HepG2 (cell line): Measurements from ENCODE around the gene PHF3. TPM values are rescaled to one million over a fixed set of nuclear protein-coding genes. Genes with fewer than 3 reads are reported as not detected.

Experiments used
- ATAC-seq: fragments of 200-7000 bp; cut with Tn5 transposase; 3 replicates; pipeline ENCODE4 v1.9.1; 2020; ENCODE audit warnings: mild to moderate bottlenecking, moderate library complexity
- BruUV-seq: library from RNA; stranded (reverse); fragments of 400-500 nt; replicated peaks from 2 replicates; lab custom pipeline; 2021; lab: Mats Ljungman, UMichigan
- CTCF ChIA-PET: fragments of 300-600 bp; formaldehyde crosslinking; extraction: SDS; loops from one replicate; lab custom pipeline; 2021; ENCODE audit warnings: low total read pairs, inconsistent platforms, low intra/inter-chr PET ratio; lab: Yijun Ruan, JAX
- POLR2A ChIA-PET: fragments of 350-600 bp; sonication (Branson Sonifier 250); formaldehyde crosslinking; loops from one replicate; lab custom pipeline; 2020; ENCODE audit warnings: antibody characterized with exemption, inconsistent platforms; lab: Yijun Ruan, JAX
- DNase-seq: peaks from one replicate; pipeline ENCODE4 v3.0.0-alpha.2; 2015; ENCODE audit warnings: low spot score
- FAIRE-seq: peaks from 3 replicates; lab custom pipeline; 2011; peaks lifted over from hg19 to GRCh38; lab: Jason Lieb, UNC
- H2AFZ ChIP-seq: one replicate; pipeline ENCODE4 v1.6.1; 2011; ENCODE audit warnings: low read length, inconsistent platforms
- H3K27ac ChIP-seq: fragments of 300-600 bp; 3 replicates; pipeline ENCODE4 v1.8.0; 2011; ENCODE audit warnings: mixed run types, mild to moderate bottlenecking, mixed read lengths, low read length, inconsistent platforms; ENCODE audit not compliant: insufficient read depth; ENCODE audit errors: extremely low read length
- H3K27me3 ChIP-seq, 2 experiments: fragments of 200-600 bp in 1 of 2; 2 replicates in 1 of 2; 3 replicates in 1 of 2; pipeline versions ENCODE4 v1.6.0 to v1.8.0; 2011; ENCODE audit warnings: low read length in 2 of 2, mild to moderate bottlenecking in 2 of 2, moderate library complexity in 2 of 2, inconsistent platforms in 1 of 2; ENCODE audit not compliant: insufficient read depth in 2 of 2, control insufficient read depth in 1 of 2
- H3K36me3 ChIP-seq, 2 experiments: fragments of 200-600 bp in 1 of 2; replicated peaks in 1 of 2; 2 replicates in 1 of 2; 3 replicates in 1 of 2; pipeline versions ENCODE4 v1.5.1 to v1.8.0; 2011; ENCODE audit warnings: low read length in 2 of 2, inconsistent platforms in 1 of 2; ENCODE audit not compliant: insufficient read depth in 2 of 2, control insufficient read depth in 1 of 2
- H3K4me1 ChIP-seq: 2 replicates; pipeline ENCODE4 v1.5.1; 2012; ENCODE audit warnings: low read length, inconsistent platforms; ENCODE audit not compliant: insufficient read depth
- H3K4me2 ChIP-seq: 2 replicates; pipeline ENCODE4 v1.6.0; 2011; ENCODE audit warnings: low read depth, low read length, inconsistent platforms
- H3K4me3 ChIP-seq, 3 experiments: fragments of 200-600 bp in 1 of 3; sonication (generic), shearing (Covaris generic) in 1 of 3; replicated peaks in 1 of 3; 2 replicates each; pipeline ENCODE4 v1.5.1; 2011 to 2016; ENCODE audit warnings: low read length in 3 of 3, inconsistent platforms in 2 of 3, low read depth in 2 of 3, mild to moderate bottlenecking in 2 of 3, control low read depth in 1 of 3, mixed read lengths in 1 of 3; ENCODE audit not compliant: insufficient read depth in 1 of 3
- H3K79me2 ChIP-seq: one replicate; pipeline ENCODE4 v1.6.1; 2011; ENCODE audit warnings: low read length, inconsistent platforms; ENCODE audit not compliant: insufficient read depth
- H3K9ac ChIP-seq: 2 replicates; pipeline ENCODE4 v1.6.0; 2011; ENCODE audit warnings: mild to moderate bottlenecking, low read depth, low read length, inconsistent platforms; ENCODE audit not compliant: insufficient read depth
- H3K9me3 ChIP-seq: 2 replicates; pipeline ENCODE4 v1.5.1; 2012; ENCODE audit warnings: mild to moderate bottlenecking, low read length
- H4K20me1 ChIP-seq: 2 replicates; pipeline ENCODE4 v1.6.0; 2011; ENCODE audit warnings: inconsistent platforms, mild to moderate bottlenecking, low read length, moderate library complexity; ENCODE audit not compliant: insufficient read depth
- ARID3A ChIP-seq: IDR thresholded peaks from 2 replicates; pipeline ENCODE4 v1.6.1; 2012; ENCODE audit warnings: low read depth, low read length, improper control_type of control experiment
- CSRNP1 ChIP-seq: sonication (generic); formaldehyde crosslinking; IDR thresholded peaks from 2 replicates; pipeline ENCODE4 v1.8.1; 2023; ENCODE audit warnings: mild to moderate bottlenecking, missing genetic modification reagents
- DR1 ChIP-seq: sonication (generic); formaldehyde crosslinking; IDR thresholded peaks from 2 replicates; pipeline ENCODE4 v1.8.0; 2021; ENCODE audit warnings: mild to moderate bottlenecking, missing genetic modification reagents, inconsistent platforms
- GATA4 ChIP-seq: sonication (generic); IDR thresholded peaks from 2 replicates; pipeline ENCODE4 v1.6.1; 2016; ENCODE audit warnings: antibody characterized with exemption, low read depth, borderline replicate concordance
- ZBTB42 ChIP-seq: sonication (generic); formaldehyde crosslinking; IDR thresholded peaks from 2 replicates; pipeline ENCODE4 v1.5.0; 2020; ENCODE audit warnings: mild to moderate bottlenecking, missing genetic modification reagents
- ZNF839 ChIP-seq: sonication (generic); formaldehyde crosslinking; IDR thresholded peaks from 2 replicates; pipeline ENCODE4 v1.4.0; 2020; ENCODE audit warnings: missing genetic modification reagents, mild to moderate bottlenecking, borderline replicate concordance
- WGBS: methylation state at CpG from one replicate; pipeline ENCODE4 v1.1.6; 2017; ENCODE audit warnings: low lambda C conversion rate; 5-methylcytosine and 5-hydroxymethylcytosine counted together
- in situ Hi-C: cut with HindIII; loops from 2 replicates; pipeline ENCODE4 v1.10.0; 2017; ENCODE audit warnings: low pct_unique_long_range_greater_than_20kb; ENCODE audit not compliant: extremely low pct_ligation_motif_present
- intact Hi-C: fragments of 100-400 bp; cut with micrococcal nuclease; formaldehyde crosslinking; loops from one replicate; pipeline ENCODE4 v1.10.0; 2022; ENCODE audit not compliant: unreplicated experiment
- polyA plus RNA-seq, 8 experiments: library from polyadenylated mRNA; depleted of rRNA in 3 of 8; stranded (reverse) in 7 of 8; unstranded in 1 of 8; fragments of >200 nt; fragmentation: Illumina TruSeq in 4 of 8; extraction: Trizol in 4 of 8; gene quantifications; 2 replicates each; pipeline versions ENCODE4 v1.2.1 to v1.2.3, GENCODE V29; 2011 to 2016; ENCODE audit warnings: low read depth in 4 of 8, missing spikeins in 1 of 8, mixed read lengths in 1 of 8; ENCODE audit not compliant: insufficient read depth in 1 of 8
- total RNA-seq, 5 experiments: library from RNA; depleted of rRNA; stranded (reverse); fragments of >200 nt; fragmentation: Illumina TruSeq; extraction: Trizol; gene quantifications; 2 replicates each; pipeline ENCODE4 v1.2.3, GENCODE V29; 2016; ENCODE audit warnings: low read depth in 1 of 5
- TF ChIP-seq, protein P1 (sequence below): sonication (generic); formaldehyde crosslinking; IDR thresholded peaks from 2 replicates; pipeline ENCODE4 v1.4.0; 2020; ENCODE audit warnings: mild to moderate bottlenecking, missing genetic modification reagents
- TF ChIP-seq, protein P2 (sequence below): sonication (generic); formaldehyde crosslinking; IDR thresholded peaks from 2 replicates; pipeline ENCODE4 v1.5.0; 2020; ENCODE audit warnings: mild to moderate bottlenecking, missing genetic modification reagents

The PHF3 gene
- total and polyA plus RNA-seq, 2 of the 13 experiments (the other 11 are each of a cell fraction or from before 2014, with no cell fraction given), result 19.8 to 70.4 TPM

- H3K27me3 ChIP-seq, result no peaks in the 10 kb centered on the region; a peak in 1 of 5 replicates
- peak overlapping the region; percentile 97 for H3K4me2 ChIP-seq
- intact Hi-C loops, result loop anchor here (5.0 kb wide), 1 partner anchor 108 kb away; no protein-coding TSS in a partner anchor
- H3K36me3 ChIP-seq, result no peaks in the 10 kb centered on the region
- no peak for FAIRE-seq
- no peaks in the 10 kb centered on the region for H3K9me3 ChIP-seq
- WGBS, result 53% methylated on average over 7 of the region's 7 CpGs
- ATAC-seq, result no peak
- H3K27ac ChIP-seq, result no peak overlapping the region
- H2AFZ ChIP-seq, result peak overlapping the region; percentile 93
- no TSS peak for BruUV-seq
- H3K4me1 ChIP-seq, result peaks cover 20% of the 10 kb centered on the region
- ChIA-PET CTCF (interaction anchor here (1.6 to 2.3 kb wide), 2 partner anchors 165 to 203 kb away, joined by 5 to 32 read pairs; no protein-coding TSS in a partner anchor), POLR2A (interaction anchor here (1.1 to 2.1 kb wide), 7 partner anchors 12 to 247 kb away, joined by 3 to 10 read pairs (median 6); no protein-coding TSS in a partner anchor)
- peak overlapping the region in 2 of 3 experiments; percentile 70 to 80; a peak in 4 of 6 replicates for H3K4me3 ChIP-seq
- in situ Hi-C loops, result loop anchor here (5.0 kb wide), 1 partner anchor 163 kb away; no protein-coding TSS in a partner anchor
- H4K20me1 ChIP-seq, result no peaks in the 10 kb centered on the region
- TF ChIP-seq, protein P1, sequence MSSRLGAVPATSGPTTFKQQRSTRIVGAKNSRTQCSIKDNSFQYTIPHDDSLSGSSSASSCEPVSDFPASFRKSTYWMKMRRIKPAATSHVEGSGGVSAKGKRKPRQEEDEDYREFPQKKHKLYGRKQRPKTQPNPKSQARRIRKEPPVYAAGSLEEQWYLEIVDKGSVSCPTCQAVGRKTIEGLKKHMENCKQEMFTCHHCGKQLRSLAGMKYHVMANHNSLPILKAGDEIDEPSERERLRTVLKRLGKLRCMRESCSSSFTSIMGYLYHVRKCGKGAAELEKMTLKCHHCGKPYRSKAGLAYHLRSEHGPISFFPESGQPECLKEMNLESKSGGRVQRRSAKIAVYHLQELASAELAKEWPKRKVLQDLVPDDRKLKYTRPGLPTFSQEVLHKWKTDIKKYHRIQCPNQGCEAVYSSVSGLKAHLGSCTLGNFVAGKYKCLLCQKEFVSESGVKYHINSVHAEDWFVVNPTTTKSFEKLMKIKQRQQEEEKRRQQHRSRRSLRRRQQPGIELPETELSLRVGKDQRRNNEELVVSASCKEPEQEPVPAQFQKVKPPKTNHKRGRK (CRISPR knock-in tag), result 0 out of 2 replicates have a peak, but pooled peaks have one; percentile 75
- no peak for TF ChIP-seq ARID3A
- DNase-seq, result no peak
- peak overlapping the region; percentile 14; the same call in 1 of the 2 replicates for H3K9ac ChIP-seq
- no peaks in the 10 kb centered on the region for H3K79me2 ChIP-seq
Observed at GRCh38 chr6:63599243-63599642, 36.4 kb upstream of the PHF3 start.

- POLR2A ChIA-PET, result interaction anchor here (1.2 to 1.5 kb wide), 2 partner anchors 35 to 248 kb away, joined by 3 read pairs; partner anchors contain the start of gene PHF3
- CTCF ChIA-PET, result no interaction called here
- Histone ChIP-seq H3K4me2 (no peak overlapping the region), H2AFZ (no peak overlapping the region), H3K9me3 (no peaks in the 10 kb centered on the region), H3K4me3 (no peak overlapping the region), H3K9ac (no peak overlapping the region), H3K27ac (no peak overlapping the region), H3K4me1 (peaks cover 20% of the 10 kb centered on the region), H4K20me1 (no peaks in the 10 kb centered on the region), H3K27me3 (no peaks in the 10 kb centered on the region; a peak in 1 of 5 replicates), H3K79me2 (no peaks in the 10 kb centered on the region), H3K36me3 (no peaks in the 10 kb centered on the region)
- 75% methylated on average over 6 of the region's 6 CpGs for WGBS
- in situ Hi-C loops, result no loop called here
- no TSS peak for BruUV-seq
- FAIRE-seq (no peak), DNase-seq (no peak), ATAC-seq (no peak)
- intact Hi-C loops, result no loop called here
- TF ChIP-seq GATA4 (no peak), ZBTB42 (no peak), DR1 (CRISPR knock-in tag) (no peak), ZNF839 (CRISPR knock-in tag) (no peak), CSRNP1 (no peak)
- TF ChIP-seq, protein P2, sequence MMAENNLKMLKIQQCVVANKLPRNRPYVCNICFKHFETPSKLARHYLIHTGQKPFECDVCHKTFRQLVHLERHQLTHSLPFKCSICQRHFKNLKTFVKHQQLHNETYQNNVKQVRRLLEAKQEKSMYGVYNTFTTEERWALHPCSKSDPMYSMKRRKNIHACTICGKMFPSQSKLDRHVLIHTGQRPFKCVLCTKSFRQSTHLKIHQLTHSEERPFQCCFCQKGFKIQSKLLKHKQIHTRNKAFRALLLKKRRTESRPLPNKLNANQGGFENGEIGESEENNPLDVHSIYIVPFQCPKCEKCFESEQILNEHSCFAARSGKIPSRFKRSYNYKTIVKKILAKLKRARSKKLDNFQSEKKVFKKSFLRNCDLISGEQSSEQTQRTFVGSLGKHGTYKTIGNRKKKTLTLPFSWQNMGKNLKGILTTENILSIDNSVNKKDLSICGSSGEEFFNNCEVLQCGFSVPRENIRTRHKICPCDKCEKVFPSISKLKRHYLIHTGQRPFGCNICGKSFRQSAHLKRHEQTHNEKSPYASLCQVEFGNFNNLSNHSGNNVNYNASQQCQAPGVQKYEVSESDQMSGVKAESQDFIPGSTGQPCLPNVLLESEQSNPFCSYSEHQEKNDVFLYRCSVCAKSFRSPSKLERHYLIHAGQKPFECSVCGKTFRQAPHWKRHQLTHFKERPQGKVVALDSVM, result no peak
Observed at GRCh38 chr6:63600136-63600535, 35.5 kb upstream of the PHF3 start.
